ENCODE data around the gene UPB1.
"Not testable (repeated sequence)": the region's sequence is repeated elsewhere in the genome, so short reads cannot be mapped to it uniquely, and the experiment has no call there.

UPB1 gene

GRCh38 chr22:24535348-24535747 lies 40.2 kb downstream of the UPB1 start:
- no peak for DNase-seq

GRCh38 chr22:24536089-24536488 lies 41.0 kb downstream of the UPB1 start:
- DNase-seq, result no peak

- DNase-seq, result no peak
These were observed 45.3 kb downstream of the UPB1 start for GRCh38 chr22:24540470-24540869.

- DNase-seq, result no peak
These were observed 46.8 kb downstream of the UPB1 start for GRCh38 chr22:24541681-24542515.

GRCh38 chr22:24542641-24543040 lies 47.5 kb downstream of the UPB1 start:
- no peak for DNase-seq

GRCh38 chr22:24543185-24543601 lies 48.1 kb downstream of the UPB1 start:
- no peak for DNase-seq

- no peak for DNase-seq
These were observed 48.6 kb downstream of the UPB1 start for GRCh38 chr22:24543679-24544243.

- no peak for DNase-seq
These were observed 53.7 kb downstream of the UPB1 start for GRCh38 chr22:24548812-24549211.

- no peak for DNase-seq
These were observed 55.1 kb downstream of the UPB1 start for GRCh38 chr22:24550028-24550901.

- no peak for DNase-seq
These were observed 55.8 kb downstream of the UPB1 start for GRCh38 chr22:24550902-24551435.

- DNase-seq, result not testable (repeated sequence)
These were observed 57.6 kb downstream of the UPB1 start for GRCh38 chr22:24552503-24553286.

- no peak for DNase-seq
These were observed 58.6 kb downstream of the UPB1 start for GRCh38 chr22:24553597-24554312.

- peak; percentile 8 for DNase-seq
These were observed 59.4 kb downstream of the UPB1 start, which contains the start of gene GUCD1 for GRCh38 chr22:24554313-24555164. Gene GUCD1, minus strand, starts transcription at chr22:24555138. Its CDS starts 147 bp downstream, at chr22:24554991.

- peak; percentile 99 for DNase-seq
These were observed 60.3 kb downstream of the UPB1 start, which contains the start of gene SNRPD3 for GRCh38 chr22:24555165-24556039. Gene SNRPD3, plus strand, starts transcription at chr22:24555999. Its CDS starts 1,676 bp downstream, at chr22:24557675.

- DNase-seq, result no peak
These were observed 64.3 kb downstream of the UPB1 start for GRCh38 chr22:24559471-24559870.

- no peak for DNase-seq
These were observed 68.1 kb downstream of the UPB1 start for GRCh38 chr22:24563246-24563645.

GRCh38 chr22:24564376-24565058 lies 69.4 kb downstream of the UPB1 start:
- no peak for DNase-seq

GRCh38 chr22:24565077-24565476 lies 69.9 kb downstream of the UPB1 start:
- DNase-seq, result no peak

All from T-helper 9 cell (primary cell).